Epithelial cell of esophagus (primary cell): ENCODE data around the gene ABCA3.

Experiments
- DNase-seq: peaks from one replicate; pipeline ENCODE4 v3.0.0; 2010; ENCODE audit warnings: low read depth
- H3K4me3 ChIP-seq: 2 replicates; pipeline ENCODE4 v1.5.1; 2011; ENCODE audit warnings: mild to moderate bottlenecking, low read length, control low read depth
- TF ChIP-seq, protein P1 (sequence below): IDR thresholded peaks from 2 replicates; pipeline ENCODE4 v1.5.1; 2011; ENCODE audit warnings: low read depth, mild to moderate bottlenecking, low read length, control low read depth, inconsistent platforms; ENCODE audit not compliant: insufficient read depth; ENCODE audit errors: missing control alignments

ABCA3 gene

DNA sequence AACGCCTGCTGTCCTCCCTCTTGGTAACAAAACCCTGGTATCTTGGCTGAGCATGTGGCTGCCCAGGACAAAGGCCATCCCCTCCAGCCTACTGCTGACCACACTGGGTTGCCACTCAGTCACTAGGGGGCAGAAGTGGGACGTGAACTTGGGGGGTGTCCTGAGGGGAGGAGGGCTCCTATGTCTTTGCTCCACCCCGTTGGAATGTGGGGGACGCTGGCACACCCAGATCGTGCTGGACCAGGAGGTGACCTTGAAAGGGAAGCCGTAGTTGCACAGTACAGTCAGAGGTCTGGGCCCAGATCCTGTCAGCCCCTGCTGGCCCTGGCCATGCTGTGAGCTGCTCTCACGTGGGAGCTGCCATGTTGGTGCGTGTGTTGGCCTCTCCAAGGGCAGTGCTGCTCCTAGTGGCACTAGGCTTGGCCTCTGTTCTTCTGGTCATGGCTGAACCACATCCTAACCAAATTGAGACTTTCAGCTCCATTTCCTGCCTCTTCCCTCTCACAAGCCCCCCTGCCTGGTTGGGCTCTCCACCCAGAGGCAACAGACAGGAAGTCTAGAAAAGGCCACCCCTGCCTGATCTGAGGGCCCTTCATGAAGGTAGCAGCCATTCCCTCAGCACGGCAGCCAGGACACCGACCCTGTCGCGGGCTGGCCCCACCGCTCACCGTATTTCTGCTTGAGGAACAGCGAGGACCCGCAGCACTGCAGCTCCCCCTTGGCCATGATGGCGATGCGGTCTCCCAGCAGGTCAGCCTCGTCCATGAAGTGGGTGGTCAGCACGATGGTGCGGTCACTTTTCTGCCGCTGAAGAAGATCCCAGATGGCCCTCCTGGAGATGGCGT is 43.6 kb downstream of the ABCA3 start:
- TF ChIP-seq, protein P1, sequence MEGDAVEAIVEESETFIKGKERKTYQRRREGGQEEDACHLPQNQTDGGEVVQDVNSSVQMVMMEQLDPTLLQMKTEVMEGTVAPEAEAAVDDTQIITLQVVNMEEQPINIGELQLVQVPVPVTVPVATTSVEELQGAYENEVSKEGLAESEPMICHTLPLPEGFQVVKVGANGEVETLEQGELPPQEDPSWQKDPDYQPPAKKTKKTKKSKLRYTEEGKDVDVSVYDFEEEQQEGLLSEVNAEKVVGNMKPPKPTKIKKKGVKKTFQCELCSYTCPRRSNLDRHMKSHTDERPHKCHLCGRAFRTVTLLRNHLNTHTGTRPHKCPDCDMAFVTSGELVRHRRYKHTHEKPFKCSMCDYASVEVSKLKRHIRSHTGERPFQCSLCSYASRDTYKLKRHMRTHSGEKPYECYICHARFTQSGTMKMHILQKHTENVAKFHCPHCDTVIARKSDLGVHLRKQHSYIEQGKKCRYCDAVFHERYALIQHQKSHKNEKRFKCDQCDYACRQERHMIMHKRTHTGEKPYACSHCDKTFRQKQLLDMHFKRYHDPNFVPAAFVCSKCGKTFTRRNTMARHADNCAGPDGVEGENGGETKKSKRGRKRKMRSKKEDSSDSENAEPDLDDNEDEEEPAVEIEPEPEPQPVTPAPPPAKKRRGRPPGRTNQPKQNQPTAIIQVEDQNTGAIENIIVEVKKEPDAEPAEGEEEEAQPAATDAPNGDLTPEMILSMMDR = peak; percentile 20
- H3K4me3 ChIP-seq = no peak overlapping the region
- DNase-seq = peak; percentile 8

DNA sequence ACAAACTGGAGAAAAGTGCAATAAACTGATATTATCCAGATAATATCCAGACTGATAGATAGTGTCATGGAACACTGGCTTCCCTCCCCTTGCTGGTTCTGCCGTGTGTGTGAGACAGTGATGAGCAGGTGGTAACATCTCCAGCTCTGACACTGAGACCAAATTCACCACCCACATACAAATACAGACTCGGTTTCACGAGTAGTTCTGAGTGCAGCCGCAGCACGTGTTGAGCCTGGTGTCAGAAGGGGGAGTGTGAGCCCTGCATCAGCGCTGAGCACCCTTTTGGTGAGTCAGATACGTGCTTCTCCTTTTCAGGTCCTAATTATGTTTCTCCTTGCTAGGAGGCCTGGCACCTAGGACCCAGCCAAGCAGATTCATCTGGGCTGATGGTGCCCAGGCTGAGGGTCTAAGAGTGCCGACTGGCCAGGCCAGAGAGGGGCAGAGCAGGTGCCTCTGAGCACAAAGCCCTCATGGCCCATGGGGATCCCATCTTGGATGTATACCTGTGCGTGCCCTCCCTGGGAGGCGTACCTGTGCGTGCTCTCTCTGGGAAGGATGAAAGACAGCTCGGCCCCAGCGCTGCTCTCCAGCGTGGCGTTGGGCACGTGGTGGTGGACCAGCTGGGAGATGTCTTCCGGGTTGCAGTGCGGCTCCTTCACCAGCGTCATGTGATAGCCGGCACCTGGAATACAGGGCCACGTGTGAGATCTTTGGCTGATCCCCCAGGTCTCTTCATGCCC is 45.3 kb downstream of the ABCA3 start:
- H3K4me3 ChIP-seq = no peak overlapping the region
- TF ChIP-seq, protein P1 = no peak
- no peak for DNase-seq

DNA sequence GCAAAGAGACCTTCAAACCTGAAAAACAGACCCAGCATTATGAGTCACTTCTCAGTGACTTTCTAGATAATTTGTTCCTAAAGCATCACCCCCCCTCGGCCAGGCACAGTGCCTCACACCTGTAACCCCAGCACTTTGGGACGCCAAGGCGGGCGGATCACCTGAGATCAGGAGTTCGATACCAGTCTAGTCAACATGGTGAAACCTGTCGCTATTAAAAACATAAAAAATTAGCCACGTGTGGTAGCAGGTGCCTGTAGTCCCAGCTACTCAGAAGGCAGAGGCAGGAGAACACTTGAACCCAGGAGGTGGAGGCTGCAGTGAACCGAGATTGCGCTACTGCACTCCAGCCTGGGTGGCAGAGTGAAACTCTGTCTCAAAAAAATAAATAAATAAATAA is 48.3 kb downstream of the ABCA3 start:
- no peak for DNase-seq
- no peak overlapping the region for H3K4me3 ChIP-seq
- TF ChIP-seq, protein P1 = no peak

DNA sequence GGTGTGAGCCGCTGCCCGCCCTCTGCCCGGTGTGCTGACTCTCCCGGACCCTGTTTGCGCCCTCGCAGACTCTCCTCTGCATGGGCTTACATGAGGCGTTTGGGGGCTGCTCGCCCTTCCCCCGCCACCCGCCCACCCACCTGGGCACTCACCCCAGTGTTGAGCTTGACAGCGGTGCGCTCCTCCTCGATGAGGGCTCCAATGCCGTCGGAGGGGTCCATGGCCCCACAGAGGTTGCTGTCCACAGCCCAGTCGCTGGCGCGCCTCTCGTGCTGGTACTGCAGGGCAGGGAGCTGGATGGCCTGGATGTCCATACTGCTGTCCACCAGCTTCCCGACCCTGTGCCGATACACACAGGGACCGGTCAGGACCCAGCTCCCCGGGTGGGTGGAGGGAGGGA is 51.2 kb downstream of the ABCA3 start:
- DNase-seq = no peak
- H3K4me3 ChIP-seq = no peak overlapping the region
- TF ChIP-seq, protein P1 = no peak

DNA sequence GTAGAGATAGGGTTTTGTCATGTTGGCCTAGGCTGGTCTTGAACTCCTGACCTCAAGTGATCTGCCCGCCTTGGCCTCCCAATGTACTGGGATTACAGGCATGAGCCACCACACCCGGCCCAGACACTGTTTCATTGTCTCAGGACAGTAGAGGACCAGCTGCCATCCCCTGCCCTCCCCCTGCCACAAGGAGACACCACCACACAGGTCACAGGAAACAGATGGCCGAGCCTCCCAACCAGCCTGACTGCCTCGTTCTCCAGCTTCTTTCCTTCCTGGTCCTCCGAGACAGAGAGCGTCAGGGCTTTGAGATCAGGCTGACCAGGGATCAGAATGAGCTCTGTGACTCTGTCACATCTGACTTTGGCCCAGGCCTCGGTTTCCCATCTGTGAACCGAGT is 51.8 kb downstream of the ABCA3 start:
- TF ChIP-seq, protein P1 = no peak
- H3K4me3 ChIP-seq = no peak overlapping the region
- DNase-seq = no peak

GRCh38 chr16:2287916-2288547 is 52.5 kb downstream of the ABCA3 start:
- TF ChIP-seq, protein P1 = no peak
- no peak for DNase-seq
- H3K4me3 ChIP-seq = no peak overlapping the region
